LNCaP clone FGC (cell line): ENCODE results near the gene CTBP1.
A peak's percentile ranks its signal among the peaks of the same experiment; 100 is the strongest.

ENCODE experiments used
- DNase-seq: peaks from one replicate; pipeline ENCODE4 v3.0.0-alpha.2; 2011; ENCODE audit warnings: low read depth
- H3K4me3 ChIP-seq: 2 replicates; pipeline ENCODE4 v1.5.1; 2011; ENCODE audit warnings: mild to moderate bottlenecking, low read depth, low read length, control low read depth
- TF ChIP-seq, protein P1 (sequence below): IDR thresholded peaks from 2 replicates; pipeline ENCODE4 v1.5.1; 2012; ENCODE audit warnings: mild to moderate bottlenecking; ENCODE audit not compliant: control insufficient read depth, insufficient read depth; ENCODE audit errors: extremely low read depth

CTBP1 gene

GRCh38 chr4:1216869-1217294 is 32.0 kb downstream of the CTBP1 start:
- no peak overlapping the region for H3K4me3 ChIP-seq
- TF ChIP-seq, protein P1, sequence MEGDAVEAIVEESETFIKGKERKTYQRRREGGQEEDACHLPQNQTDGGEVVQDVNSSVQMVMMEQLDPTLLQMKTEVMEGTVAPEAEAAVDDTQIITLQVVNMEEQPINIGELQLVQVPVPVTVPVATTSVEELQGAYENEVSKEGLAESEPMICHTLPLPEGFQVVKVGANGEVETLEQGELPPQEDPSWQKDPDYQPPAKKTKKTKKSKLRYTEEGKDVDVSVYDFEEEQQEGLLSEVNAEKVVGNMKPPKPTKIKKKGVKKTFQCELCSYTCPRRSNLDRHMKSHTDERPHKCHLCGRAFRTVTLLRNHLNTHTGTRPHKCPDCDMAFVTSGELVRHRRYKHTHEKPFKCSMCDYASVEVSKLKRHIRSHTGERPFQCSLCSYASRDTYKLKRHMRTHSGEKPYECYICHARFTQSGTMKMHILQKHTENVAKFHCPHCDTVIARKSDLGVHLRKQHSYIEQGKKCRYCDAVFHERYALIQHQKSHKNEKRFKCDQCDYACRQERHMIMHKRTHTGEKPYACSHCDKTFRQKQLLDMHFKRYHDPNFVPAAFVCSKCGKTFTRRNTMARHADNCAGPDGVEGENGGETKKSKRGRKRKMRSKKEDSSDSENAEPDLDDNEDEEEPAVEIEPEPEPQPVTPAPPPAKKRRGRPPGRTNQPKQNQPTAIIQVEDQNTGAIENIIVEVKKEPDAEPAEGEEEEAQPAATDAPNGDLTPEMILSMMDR, result no peak
- DNase-seq, result no peak

GRCh38 chr4:1216076-1216614 is 32.8 kb downstream of the CTBP1 start:
- no peak for DNase-seq
- no peak overlapping the region for H3K4me3 ChIP-seq
- TF ChIP-seq, protein P1, result no peak

GRCh38 chr4:1215141-1216075 is 33.5 kb downstream of the CTBP1 start:
- DNase-seq, result no peak
- no peak overlapping the region for H3K4me3 ChIP-seq
- TF ChIP-seq, protein P1, result no peak

DNA sequence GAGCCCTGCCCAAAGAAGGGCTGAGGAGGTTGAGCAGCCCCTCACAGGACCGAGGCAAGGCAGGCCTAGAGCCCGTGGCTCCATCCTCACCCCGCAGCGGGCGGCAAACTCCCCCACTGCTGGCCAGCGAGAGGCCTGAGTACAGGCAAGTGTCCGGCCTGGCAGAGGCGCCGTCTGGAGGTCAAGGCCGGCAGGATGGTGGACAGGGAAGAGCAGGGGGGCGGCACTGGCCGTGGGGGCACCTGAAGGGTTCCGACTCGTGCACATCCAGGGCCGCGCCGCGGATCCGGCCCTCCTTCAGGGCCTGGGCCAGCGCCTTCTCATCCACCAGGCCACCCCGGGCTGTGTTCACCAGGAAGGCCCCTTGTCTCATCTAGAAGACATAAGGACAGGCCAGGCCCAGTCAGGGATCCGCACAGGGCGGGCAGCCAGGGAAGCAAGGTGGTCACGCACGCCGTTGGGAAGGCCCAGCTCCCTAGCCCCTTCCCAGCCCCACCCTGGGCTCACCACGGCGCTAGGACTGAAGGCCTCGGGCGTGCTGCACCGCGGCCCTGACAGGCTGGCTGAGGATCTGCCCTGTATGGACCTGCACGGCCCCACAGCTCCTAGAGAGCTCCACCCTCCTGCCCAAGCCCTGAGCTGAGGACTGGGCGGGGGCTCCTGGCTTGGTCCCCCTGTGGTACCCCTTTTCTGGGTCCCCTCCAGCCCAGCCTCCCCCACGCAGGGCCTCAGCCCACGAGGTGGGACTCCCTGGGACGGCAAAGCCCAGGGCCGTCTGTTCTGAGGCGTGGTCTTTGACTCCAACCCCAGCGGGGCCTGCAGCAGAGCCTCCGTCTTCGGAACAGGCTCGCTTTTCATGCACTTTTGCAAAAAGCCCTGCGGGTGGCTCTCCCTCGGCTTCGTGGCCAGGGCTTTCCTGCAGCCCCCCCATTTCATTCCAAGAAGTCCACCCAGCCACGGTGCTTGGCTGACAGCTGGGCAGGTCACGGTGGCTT is 34.5 kb downstream of the CTBP1 start:
- TF ChIP-seq, protein P1, result no peak
- H3K4me3 ChIP-seq, result no peak overlapping the region
- DNase-seq, result no peak

- H3K4me3 ChIP-seq, result peak overlapping the region; percentile 47; the same call in 1 of the 2 replicates
- TF ChIP-seq, protein P1, result no peak
- no peak for DNase-seq
Measured at GRCh38 chr4:1213336-1213995, 35.5 kb downstream of the CTBP1 start.
